ENCODE measurements around the gene TSPAN11. TPM values are rescaled to one million over a fixed set of nuclear protein-coding genes. Genes with fewer than 3 reads are reported as not detected.

Gene TSPAN11
- polyA plus RNA-seq, 1 donor: 8.4 TPM

GRCh38 chr12:31041033-31041564 lies 114.6 kb downstream of the TSPAN11 start:
- Histone ChIP-seq H3K4me3 (ENCODE audit: low read length) (no peak overlapping the region), H3K27ac (ENCODE audit: low read length) (no peak overlapping the region), H3K4me1 (ENCODE audit: control insufficient read depth, insufficient read depth, low read length) (no peaks in the 10 kb centered on the region), H3K36me3 (ENCODE audit: control insufficient read depth, insufficient read depth, low read length) (no peaks in the 10 kb centered on the region), H3K9me3 (ENCODE audit: control insufficient read depth, low read depth, low read length) (no peaks in the 10 kb centered on the region), H3K27me3 (ENCODE audit: control insufficient read depth, insufficient read depth, low read length) (no peaks in the 10 kb centered on the region)
- WGBS (ENCODE audit: insufficient coverage, low lambda C conversion rate): 100% methylated on average over 2 of the region's 8 CpGs
- no peak for DNase-seq

Other genes starting within 250 kb of the TSPAN11 start
- 37.3 TPM for gene IPO8, start 230.9 kb upstream of the TSPAN11 start, polyA plus RNA-seq
- 24.7 TPM for gene CAPRIN2, start 171.8 kb upstream of the TSPAN11 start, polyA plus RNA-seq
- gene DDX11, start 147.1 kb downstream of the TSPAN11 start, polyA plus RNA-seq: 22.9 TPM